HG03139 (cell line): ENCODE data around the gene RASEF.
"Not testable (repeated sequence)": the region's sequence is repeated elsewhere in the genome, so short reads cannot be mapped to it uniquely, and the experiment has no call there.

ENCODE experiments used
- ATAC-seq: cut with Tn5 transposase; IDR thresholded peaks from one replicate; pipeline ENCODE4 v1.9.1; 2021; ENCODE audit not compliant: unreplicated experiment

Gene RASEF

DNA sequence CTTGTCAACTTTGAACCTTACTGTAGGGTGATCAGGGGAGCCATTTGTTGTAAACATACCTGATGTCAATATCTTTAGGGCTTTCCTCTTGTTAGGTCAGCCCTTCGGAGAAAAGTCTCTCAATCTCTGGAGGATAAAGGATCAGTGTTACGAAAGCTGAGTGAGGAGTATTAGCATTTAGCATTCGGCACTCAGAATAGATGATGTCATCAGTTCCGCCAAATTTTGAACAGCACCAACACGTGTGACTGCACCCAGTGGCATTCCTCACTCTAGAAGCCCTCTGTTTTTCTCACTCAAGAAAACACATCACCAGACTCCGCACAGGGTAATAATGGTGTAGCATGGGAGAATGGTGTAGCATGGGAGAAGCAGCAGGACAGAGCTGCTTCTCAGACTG lies 87.8 kb downstream of the RASEF start:
- ATAC-seq, result no peak

- ATAC-seq, result no peak
These were observed 90.5 kb downstream of the RASEF start for GRCh38 chr9:82972446-82972845.

- ATAC-seq, result no peak
These were observed 92.6 kb downstream of the RASEF start for GRCh38 chr9:82970359-82970758.

GRCh38 chr9:82969291-82969690 lies 93.7 kb downstream of the RASEF start:
- no peak for ATAC-seq

DNA sequence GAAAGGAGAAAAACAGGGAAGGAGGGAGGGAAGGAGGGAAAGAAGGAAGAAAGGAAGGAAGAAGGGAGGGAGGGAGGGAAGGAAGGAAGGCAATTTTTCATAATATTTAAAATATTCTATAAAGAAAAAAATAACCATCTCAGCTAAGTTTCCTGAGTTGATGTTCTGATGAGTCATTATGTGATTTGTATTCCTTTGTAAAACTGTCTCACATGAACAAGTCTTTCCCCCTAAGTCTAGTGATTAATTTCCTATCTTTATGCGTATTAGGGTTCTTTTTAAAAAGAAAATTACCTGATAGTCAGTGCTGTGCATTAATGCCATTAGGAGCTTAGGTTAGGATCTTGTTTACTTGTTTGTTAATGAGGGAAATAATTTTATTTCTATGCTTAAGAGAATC lies 94.1 kb downstream of the RASEF start:
- ATAC-seq, result no peak

- ATAC-seq, result no peak
These were observed 94.6 kb downstream of the RASEF start for GRCh38 chr9:82968388-82968787.

- peak; percentile 95 for ATAC-seq
These were observed 101.3 kb downstream of the RASEF start for GRCh38 chr9:82961504-82962125.

GRCh38 chr9:82957529-82958379 lies 105.2 kb downstream of the RASEF start:
- ATAC-seq, result no peak

- ATAC-seq, result no peak
These were observed 113.7 kb downstream of the RASEF start for GRCh38 chr9:82949203-82949602.

GRCh38 chr9:82940376-82940775 lies 122.6 kb downstream of the RASEF start:
- no peak for ATAC-seq

DNA sequence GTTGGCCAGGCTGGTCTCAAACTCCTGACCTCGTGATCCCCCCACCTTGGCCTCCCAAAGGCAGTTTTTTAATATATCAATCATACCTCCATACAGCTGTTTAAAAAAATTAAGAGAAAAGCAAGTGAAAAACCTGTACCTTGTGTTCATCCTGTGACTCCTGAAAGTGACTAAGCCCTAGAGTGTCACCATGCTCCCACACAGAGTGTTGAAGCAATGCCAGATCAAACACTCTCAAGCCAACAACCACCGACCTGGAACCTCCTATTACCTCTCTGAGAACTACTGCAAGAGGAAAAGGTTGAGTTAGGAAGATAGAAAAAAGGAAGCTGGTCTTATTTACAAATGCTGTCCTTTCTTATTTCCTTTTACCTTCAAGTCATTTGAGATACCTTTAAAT lies 123.5 kb downstream of the RASEF start:
- no peak for ATAC-seq

GRCh38 chr9:82938426-82939218 lies 124.3 kb downstream of the RASEF start:
- ATAC-seq, result no peak

DNA sequence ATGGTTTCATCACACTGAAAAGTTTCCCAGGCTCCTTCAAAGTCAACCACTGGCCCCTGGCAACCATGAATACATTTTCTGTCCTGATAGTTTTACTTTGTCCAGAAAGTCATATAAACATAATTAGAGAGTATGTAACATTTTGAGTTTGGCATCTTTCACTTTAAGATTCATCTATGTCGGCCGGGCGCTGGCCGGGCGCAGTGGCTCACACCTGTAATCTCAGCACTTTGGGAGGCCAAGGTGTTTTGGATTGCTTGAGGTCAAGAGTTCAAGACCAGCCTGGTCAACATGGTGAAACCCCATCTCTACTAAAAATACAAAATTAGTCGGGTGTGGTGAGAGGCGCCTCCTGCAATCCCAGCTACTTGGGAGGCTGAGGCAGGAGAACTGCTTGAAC lies 126.4 kb downstream of the RASEF start:
- ATAC-seq, result not testable (repeated sequence)

GRCh38 chr9:82934949-82935348 lies 128.0 kb downstream of the RASEF start:
- ATAC-seq, result no peak

DNA sequence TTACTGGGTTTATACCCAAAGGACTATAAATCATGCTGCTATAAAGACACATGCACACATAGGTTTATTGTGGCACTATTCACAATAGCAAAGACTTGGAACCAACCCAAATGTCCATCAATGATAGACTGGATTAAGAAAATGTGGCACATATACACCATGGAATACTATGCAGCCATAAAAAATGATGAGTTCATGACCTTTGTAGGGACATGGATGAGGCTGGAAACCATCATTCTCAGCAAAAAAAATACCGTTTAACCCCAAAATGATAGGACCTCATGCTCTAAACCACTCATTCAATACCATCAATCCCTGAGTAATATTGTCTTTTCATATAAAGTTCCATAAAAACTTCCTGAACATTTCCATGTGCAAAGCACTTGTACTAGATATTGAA lies 128.9 kb downstream of the RASEF start:
- not testable (repeated sequence) for ATAC-seq

DNA sequence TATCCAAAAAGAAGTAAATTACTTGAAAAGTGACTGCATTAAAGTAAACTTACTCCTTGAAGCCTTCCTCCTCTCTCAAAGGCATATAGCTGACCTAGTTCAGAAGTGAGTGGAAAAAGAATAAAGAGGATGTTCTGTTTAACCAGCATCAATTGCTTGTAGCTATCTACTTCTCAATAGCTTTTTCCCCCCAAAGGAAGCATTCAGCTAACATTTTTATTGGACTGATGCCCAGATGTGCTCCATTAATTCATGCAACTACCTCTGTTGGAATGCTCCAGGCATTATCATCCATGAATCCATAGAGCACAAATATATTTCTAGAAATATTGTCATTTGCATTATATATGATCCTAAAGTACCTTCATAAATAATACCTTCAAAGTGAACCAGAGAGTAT lies 132.8 kb downstream of the RASEF start:
- ATAC-seq, result no peak
